CD14-positive monocyte (primary cell): Measurements from ENCODE around the gene PRR30. TPM values are rescaled to one million over a fixed set of nuclear protein-coding genes. Genes with fewer than 3 reads are reported as not detected.

Experiments used
- DNase-seq, 3 donors: peaks; one replicate each; pipeline ENCODE4 v3.0.0-alpha.2; 2011 to 2022
- H2AFZ ChIP-seq: 2 replicates; pipeline ENCODE4 v1.6.0; 2012; ENCODE audit warnings: mild to moderate bottlenecking, low read depth, low read length, inconsistent platforms; ENCODE audit not compliant: insufficient read depth, poor library complexity, severe bottlenecking
- H3K27ac ChIP-seq, 2 donors: 1 replicate in 1 of 2; 2 replicates in 1 of 2; pipeline ENCODE4 v1.5.1; 2012 to 2013; ENCODE audit warnings: low read length in 2 of 2, control low read depth in 1 of 2, inconsistent platforms in 1 of 2, low read depth in 1 of 2, mild to moderate bottlenecking in 1 of 2
- H3K27me3 ChIP-seq, 2 donors: one replicate each; pipeline versions ENCODE4 v1.6.0 to v1.6.1; 2011 to 2013; ENCODE audit warnings: low read length in 2 of 2; ENCODE audit not compliant: control insufficient read depth in 2 of 2, insufficient read depth in 2 of 2
- H3K36me3 ChIP-seq, 2 donors: replicated peaks in 1 of 2; 1 replicate in 1 of 2; 2 replicates in 1 of 2; pipeline versions ENCODE4 v1.5.1 to v1.6.1; 2012 to 2013; ENCODE audit warnings: low read length in 2 of 2, control low read depth in 1 of 2, inconsistent platforms in 1 of 2, mild to moderate bottlenecking in 1 of 2; ENCODE audit not compliant: insufficient read depth in 2 of 2, control insufficient read depth in 1 of 2
- H3K4me1 ChIP-seq, 2 donors: 1 replicate in 1 of 2; 2 replicates in 1 of 2; pipeline versions ENCODE4 v1.5.1 to v1.6.1; 2012 to 2013; ENCODE audit warnings: low read length in 2 of 2, control low read depth in 1 of 2, inconsistent platforms in 1 of 2, mild to moderate bottlenecking in 1 of 2, moderate library complexity in 1 of 2; ENCODE audit not compliant: insufficient read depth in 2 of 2, control insufficient read depth in 1 of 2
- H3K4me2 ChIP-seq: replicated peaks from 2 replicates; pipeline ENCODE3; 2012; ENCODE audit warnings: low read length, moderate library complexity, mild to moderate bottlenecking; ENCODE audit not compliant: poor library complexity, severe bottlenecking; ENCODE audit errors: extremely low read depth
- H3K4me3 ChIP-seq, 3 experiments: fragments of 200-600 bp in 1 of 3; sonication (generic) in 1 of 3; replicated peaks in 1 of 3; 1 replicate in 2 of 3; 2 replicates in 1 of 3; pipeline ENCODE4 v1.5.1; 2011 to 2013; ENCODE audit warnings: low read length in 3 of 3, mild to moderate bottlenecking in 3 of 3, control low read depth in 2 of 3, low read depth in 2 of 3, inconsistent platforms in 1 of 3, moderate library complexity in 1 of 3
- H3K79me2 ChIP-seq: 2 replicates; pipeline ENCODE4 v1.6.0; 2012; ENCODE audit warnings: mild to moderate bottlenecking, control low read depth, inconsistent platforms, low read length, moderate library complexity; ENCODE audit not compliant: insufficient read depth
- H3K9ac ChIP-seq: 2 replicates; pipeline ENCODE4 v1.6.0; 2017; ENCODE audit warnings: low read length, mild to moderate bottlenecking; ENCODE audit not compliant: insufficient read depth, poor library complexity, severe bottlenecking
- H3K9me3 ChIP-seq, 2 donors: replicated peaks in 1 of 2; 1 replicate in 1 of 2; 2 replicates in 1 of 2; pipeline versions ENCODE4 v1.5.1 to v1.6.1; 2012 to 2013; ENCODE audit warnings: low read length in 2 of 2, control low read depth in 1 of 2; ENCODE audit not compliant: control insufficient read depth in 1 of 2, insufficient read depth in 1 of 2
- H4K20me1 ChIP-seq: 2 replicates; pipeline ENCODE4 v1.6.0; 2012; ENCODE audit warnings: mild to moderate bottlenecking, low read length, control low read depth, moderate library complexity; ENCODE audit not compliant: insufficient read depth
- H3K27ac Mint-ChIP-seq, 7 donors: one replicate each; pipeline ENCODE4 v1.8.0; 2020; ENCODE audit warnings: mild to moderate bottlenecking in 7 of 7, mixed read lengths in 7 of 7, moderate library complexity in 6 of 7, inconsistent platforms in 2 of 7
- H3K27me3 Mint-ChIP-seq, 3 donors: one replicate each; pipeline ENCODE4 v1.8.0; 2021 to 2022; ENCODE audit warnings: low read depth in 3 of 3, mild to moderate bottlenecking in 3 of 3, mixed read lengths in 3 of 3, moderate library complexity in 3 of 3, inconsistent platforms in 1 of 3
- H3K36me3 Mint-ChIP-seq, 2 donors: one replicate each; pipeline ENCODE4 v1.8.0; 2020; ENCODE audit warnings: mixed read lengths in 2 of 2, inconsistent platforms in 1 of 2, mild to moderate bottlenecking in 1 of 2
- H3K4me1 Mint-ChIP-seq: one replicate; pipeline ENCODE4 v1.8.0; 2020; ENCODE audit warnings: mild to moderate bottlenecking, mixed read lengths
- H3K4me3 Mint-ChIP-seq, 2 donors: one replicate each; pipeline ENCODE4 v1.8.0; 2020; ENCODE audit warnings: mild to moderate bottlenecking in 2 of 2, mixed read lengths in 2 of 2, moderate library complexity in 1 of 2
- H3K9me3 Mint-ChIP-seq, 7 donors: one replicate each; pipeline ENCODE4 v1.8.0; 2020 to 2022; ENCODE audit warnings: mixed read lengths in 7 of 7, mild to moderate bottlenecking in 6 of 7, moderate library complexity in 6 of 7, inconsistent platforms in 2 of 7
- WGBS: methylation state at CpG from one replicate; pipeline ENCODE4 v1.1.5; 2013; ENCODE audit warnings: missing lambda C conversion rate; ENCODE audit not compliant: insufficient coverage; 5-methylcytosine and 5-hydroxymethylcytosine counted together
- intact Hi-C, 2 donors: fragments of 100-400 bp; cut with micrococcal nuclease; formaldehyde crosslinking; loops; one replicate each; pipeline versions ENCODE4 v1.15.0 to v1.15.1; 2023
- polyA plus RNA-seq, 3 donors: library from polyadenylated mRNA; depleted of rRNA in 1 of 3; unstranded in 2 of 3; stranded (reverse) in 1 of 3; fragments of 300-500 nt in 2 of 3; fragments of >200 nt in 1 of 3; fragmentation: Illumina TruSeq in 2 of 3; gene quantifications; 1 replicate in 2 of 3; 2 replicates in 1 of 3; pipeline ENCODE4 v1.2.3, GENCODE V29; 2012 to 2021
- TF ChIP-seq, protein P1 (sequence below): fragments of 200-600 bp; IDR thresholded peaks from one replicate; pipeline ENCODE4 v1.8.0; 2022; ENCODE audit warnings: antibody characterized with exemption, mild to moderate bottlenecking

The PRR30 gene
- polyA plus RNA-seq, 3 donors = not detected

GRCh38 chr2:27159271-27159670 lies 20.1 kb upstream of the PRR30 start:
- TF ChIP-seq, protein P1, sequence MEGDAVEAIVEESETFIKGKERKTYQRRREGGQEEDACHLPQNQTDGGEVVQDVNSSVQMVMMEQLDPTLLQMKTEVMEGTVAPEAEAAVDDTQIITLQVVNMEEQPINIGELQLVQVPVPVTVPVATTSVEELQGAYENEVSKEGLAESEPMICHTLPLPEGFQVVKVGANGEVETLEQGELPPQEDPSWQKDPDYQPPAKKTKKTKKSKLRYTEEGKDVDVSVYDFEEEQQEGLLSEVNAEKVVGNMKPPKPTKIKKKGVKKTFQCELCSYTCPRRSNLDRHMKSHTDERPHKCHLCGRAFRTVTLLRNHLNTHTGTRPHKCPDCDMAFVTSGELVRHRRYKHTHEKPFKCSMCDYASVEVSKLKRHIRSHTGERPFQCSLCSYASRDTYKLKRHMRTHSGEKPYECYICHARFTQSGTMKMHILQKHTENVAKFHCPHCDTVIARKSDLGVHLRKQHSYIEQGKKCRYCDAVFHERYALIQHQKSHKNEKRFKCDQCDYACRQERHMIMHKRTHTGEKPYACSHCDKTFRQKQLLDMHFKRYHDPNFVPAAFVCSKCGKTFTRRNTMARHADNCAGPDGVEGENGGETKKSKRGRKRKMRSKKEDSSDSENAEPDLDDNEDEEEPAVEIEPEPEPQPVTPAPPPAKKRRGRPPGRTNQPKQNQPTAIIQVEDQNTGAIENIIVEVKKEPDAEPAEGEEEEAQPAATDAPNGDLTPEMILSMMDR = no peak
- H3K4me2 ChIP-seq = no peak overlapping the region
- no peak overlapping the region for H3K27ac ChIP-seq
- H3K27me3 ChIP-seq = no peaks in the 10 kb centered on the region
- Mint-ChIP-seq H3K9me3 (peaks cover 0 to 2% (median 0%) of the 10 kb centered on the region in 7 donors), H3K27me3 (peaks cover 1 to 8% (median 2%) of the 10 kb centered on the region in 3 donors), H3K4me1 (no peaks in the 10 kb centered on the region), H3K27ac (peak overlapping the region in 1 of 7 donors; percentile 51), H3K36me3 (no peaks in the 10 kb centered on the region), H3K4me3 (no peak overlapping the region)
- H4K20me1 ChIP-seq = no peaks in the 10 kb centered on the region
- intact Hi-C loops = no loop called here
- 97% methylated on average over 5 of the region's 6 CpGs for WGBS
- no peak for DNase-seq
- no peak overlapping the region for H3K4me3 ChIP-seq
- no peaks in the 10 kb centered on the region for H3K4me1 ChIP-seq
- H2AFZ ChIP-seq = no peak overlapping the region
- H3K9me3 ChIP-seq = no peaks in the 10 kb centered on the region
- no peaks in the 10 kb centered on the region for H3K79me2 ChIP-seq
- H3K36me3 ChIP-seq = no peaks in the 10 kb centered on the region
- H3K9ac ChIP-seq = no peak overlapping the region

- Mint-ChIP-seq H3K4me1 (no peaks in the 10 kb centered on the region), H3K36me3 (no peaks in the 10 kb centered on the region), H3K27me3 (peaks cover 1 to 8% (median 2%) of the 10 kb centered on the region in 3 donors), H3K27ac (no peak overlapping the region), H3K4me3 (no peak overlapping the region), H3K9me3 (peaks cover 0 to 2% (median 0%) of the 10 kb centered on the region in 7 donors)
- DNase-seq = no peak
- Histone ChIP-seq H3K9me3 (no peaks in the 10 kb centered on the region), H3K27ac (no peak overlapping the region), H4K20me1 (no peaks in the 10 kb centered on the region), H3K4me2 (no peak overlapping the region), H3K79me2 (no peaks in the 10 kb centered on the region), H3K27me3 (no peaks in the 10 kb centered on the region), H3K4me3 (no peak overlapping the region), H3K36me3 (no peaks in the 10 kb centered on the region), H3K4me1 (no peaks in the 10 kb centered on the region), H3K9ac (no peak overlapping the region), H2AFZ (no peak overlapping the region)
- TF ChIP-seq, protein P1 = no peak
- WGBS = 84% methylated on average over 6 of the region's 6 CpGs
- intact Hi-C loops = no loop called here
These were observed 19.3 kb upstream of the PRR30 start for GRCh38 chr2:27158468-27158867.
